Measurements from ENCODE around the gene FXYD1. TPM values are rescaled to one million over a fixed set of nuclear protein-coding genes. Genes with fewer than 3 reads are reported as not detected.

The FXYD1 gene
- total and polyA plus RNA-seq, 2 experiments from 2014 or later = 1.5 to 26.8 TPM

- TF ChIP-seq REST (IDR thresholded peaks at IDR 0.05; ENCODE audit: unreplicated experiment) = no peak
These were observed 48.5 kb upstream of the FXYD1 start (continued) for GRCh38 chr19:35090160-35090505.

- Mint-ChIP-seq H3K4me3 (peak overlapping the region; percentile 65; the same call in 2 of the 3 replicates), H3K27ac (no peak overlapping the region), H3K36me3 (ENCODE audit: low read depth) (no peaks in the 10 kb centered on the region; the same call in 2 of the 3 replicates), H3K4me1 (peaks cover 10% of the 10 kb centered on the region), H3K9me3 (no peaks in the 10 kb centered on the region), H3K27me3 (ENCODE audit: insufficient read depth, low read depth, poor library complexity) (peaks cover 9% of the 10 kb centered on the region)
- peak overlapping the region; percentile 71 for H3K4me2 ChIP-seq
- H3K79me2 ChIP-seq (replicated peaks; ENCODE audit: insufficient read depth) = no peaks in the 10 kb centered on the region
- DNase-seq (ENCODE audit: low spot score) (peak; percentile 93), ATAC-seq (peak; percentile 92)
- no peak overlapping the region; the same call in 1 of the 2 replicates for H3K27ac ChIP-seq (ENCODE audit: low read depth)
- H4K20me1 ChIP-seq (replicated peaks; ENCODE audit: insufficient read depth) = no peaks in the 10 kb centered on the region
- H3F3A ChIP-seq (replicated peaks; ENCODE audit: low read depth) = 0 out of 2 replicates have a peak, but pooled peaks cover 5% of the 10 kb centered on the region
- peaks cover 13% of the 10 kb centered on the region for H3K4me1 ChIP-seq (ENCODE audit: insufficient read depth)
- H2AFZ ChIP-seq = peak overlapping the region; percentile 94
- H3K27me3 ChIP-seq (ENCODE audit: insufficient read depth) = no peaks in the 10 kb centered on the region
- H3K36me3 ChIP-seq (ENCODE audit: insufficient read depth) = no peaks in the 10 kb centered on the region
- peak overlapping the region; percentile 53 for H3K4me3 ChIP-seq
- H3K9me2 ChIP-seq (ENCODE audit: insufficient read depth) = no peaks in the 10 kb centered on the region
- no peak for TF ChIP-seq STAT1 (IDR thresholded peaks at IDR 0.05; ENCODE audit: unreplicated experiment)
- TF ChIP-seq REST (IDR thresholded peaks at IDR 0.05; ENCODE audit: unreplicated experiment) = no peak
- TF ChIP-seq ETS1 (IDR thresholded peaks at IDR 0.05) = no peak
- no peak for TF ChIP-seq EZH2phosphoT487 (IDR thresholded peaks at IDR 0.05; ENCODE audit: unreplicated experiment)
- no peak for TF ChIP-seq ZNF331 (CRISPR knock-in tag; IDR thresholded peaks at IDR 0.05; ENCODE audit: low read depth)
- TF ChIP-seq ZNF462 (CRISPR knock-in tag; IDR thresholded peaks at IDR 0.05) = no peak
- no peak for TF ChIP-seq EZH2 (IDR thresholded peaks at IDR 0.05; ENCODE audit: low read depth, unreplicated experiment)
- no peak for TF ChIP-seq NANOG (IDR thresholded peaks at IDR 0.05; ENCODE audit: borderline replicate concordance)
- TF ChIP-seq JUNB (IDR thresholded peaks at IDR 0.05; ENCODE audit: unreplicated experiment) = no peak
These were observed 48.0 kb upstream of the FXYD1 start for GRCh38 chr19:35090506-35091214.
